GM08714 (cell line): ENCODE results near the gene ANO7.

Experiments
- H3K4me3 ChIP-seq: fragments of 200-500 bp; sonication (Bioruptor generic); 2 replicates; pipeline ENCODE4 v1.5.1; 2014; ENCODE audit warnings: mild to moderate bottlenecking, low read length, inconsistent platforms
- ZNF274 ChIP-seq: IDR thresholded peaks from 2 replicates; pipeline ENCODE4 v1.6.1; 2012; ENCODE audit warnings: mild to moderate bottlenecking, low read depth, low read length

Gene ANO7

DNA sequence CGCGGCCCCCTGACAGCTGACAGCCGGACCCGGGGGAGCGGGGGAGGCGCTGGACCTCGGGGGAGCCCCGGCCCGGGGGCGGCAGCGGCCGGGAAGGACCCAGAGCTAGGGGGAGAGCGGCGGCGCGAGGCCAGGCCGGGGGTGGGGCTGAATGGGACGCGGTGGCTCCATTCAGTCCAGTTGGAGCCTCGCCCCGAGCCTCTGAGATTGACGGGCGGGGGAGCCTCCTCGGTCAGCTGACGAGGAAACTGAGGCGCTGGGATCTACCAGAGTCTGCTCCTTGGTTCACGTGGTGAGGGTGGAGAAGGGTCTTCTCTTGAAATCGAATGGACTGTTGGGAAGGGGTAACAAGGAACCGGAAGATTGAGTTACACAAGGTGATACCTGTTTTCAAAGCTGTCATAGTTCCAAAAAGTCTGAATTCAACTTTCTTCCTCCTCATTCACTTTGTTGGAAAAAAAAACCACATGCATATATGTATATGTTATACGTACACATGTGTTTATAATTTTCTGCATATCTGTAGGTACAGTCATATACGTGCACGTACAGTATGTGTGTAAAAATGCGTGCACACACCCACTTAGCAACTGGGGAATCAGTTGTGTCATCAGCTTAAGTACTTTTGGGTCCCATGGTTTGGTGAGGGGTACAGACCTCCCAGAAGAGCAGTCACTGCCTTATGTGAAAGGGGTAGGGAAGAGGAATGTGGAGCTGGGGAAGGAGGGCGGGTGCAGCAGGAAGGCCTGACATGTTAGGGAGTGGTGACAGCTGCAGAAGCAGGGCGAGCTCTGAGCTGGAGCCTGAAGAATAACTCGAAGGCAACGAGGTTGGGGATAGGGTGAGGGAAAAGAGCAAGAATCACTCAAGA lies 37.6 kb upstream of the ANO7 start:
- no peak for TF ChIP-seq ZNF274
- peak overlapping the region; percentile 92 for H3K4me3 ChIP-seq

DNA sequence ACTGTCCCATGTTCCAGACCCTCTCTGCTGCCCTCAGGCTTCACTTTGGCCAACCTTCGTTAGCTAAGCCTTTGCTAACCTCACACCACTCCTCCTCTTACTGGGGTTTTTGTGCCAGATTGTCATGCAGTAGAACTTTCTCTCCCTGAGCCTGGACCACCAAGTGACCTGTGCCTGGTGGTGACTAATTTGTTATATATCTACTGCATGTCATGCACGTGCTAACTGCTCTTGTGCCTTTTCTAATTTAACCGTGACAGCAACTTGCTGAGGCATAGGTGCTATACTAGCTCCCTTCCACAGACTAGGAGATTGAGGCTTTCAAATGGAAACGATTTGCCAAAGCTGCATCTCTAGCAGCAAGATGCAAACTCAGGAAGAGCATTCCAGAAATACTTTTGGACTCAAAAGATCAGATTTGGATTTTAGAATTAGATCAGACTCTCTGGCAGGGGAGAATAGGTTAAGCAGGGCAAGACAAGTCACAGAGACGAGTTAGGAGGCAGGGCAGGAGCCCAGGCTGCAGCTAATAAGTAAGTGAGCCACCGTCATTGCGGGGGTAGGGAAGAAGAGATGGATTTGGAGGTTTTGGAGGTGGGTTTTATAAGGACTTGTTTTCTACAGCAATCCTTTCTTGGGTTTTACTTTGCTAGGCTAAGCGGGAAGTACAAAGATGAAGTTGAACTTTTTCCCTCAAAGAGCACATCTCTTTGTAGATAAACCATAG lies 36.4 kb upstream of the ANO7 start:
- TF ChIP-seq ZNF274, result no peak
- no peak overlapping the region for H3K4me3 ChIP-seq

DNA sequence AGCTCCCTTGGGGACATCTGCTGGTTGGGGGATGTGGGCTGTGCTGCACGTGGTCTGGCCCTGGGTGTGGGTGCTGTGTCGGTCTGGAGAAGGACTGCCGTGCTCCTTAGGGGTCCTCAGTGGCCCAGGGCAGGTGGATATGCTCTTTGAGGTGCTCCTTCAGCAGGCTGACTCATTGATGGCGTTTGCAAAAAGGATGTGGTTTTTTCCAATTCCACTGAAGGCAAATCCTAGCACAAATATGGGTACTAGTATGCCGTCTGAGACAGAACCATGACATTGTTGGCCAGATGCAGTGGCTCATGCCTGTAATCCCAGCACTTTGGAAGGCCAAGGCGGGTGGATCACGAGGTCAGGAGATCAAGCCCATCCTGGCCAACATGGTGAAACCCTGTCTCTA lies 34.9 kb upstream of the ANO7 start:
- no peak overlapping the region for H3K4me3 ChIP-seq
- no peak for TF ChIP-seq ZNF274

DNA sequence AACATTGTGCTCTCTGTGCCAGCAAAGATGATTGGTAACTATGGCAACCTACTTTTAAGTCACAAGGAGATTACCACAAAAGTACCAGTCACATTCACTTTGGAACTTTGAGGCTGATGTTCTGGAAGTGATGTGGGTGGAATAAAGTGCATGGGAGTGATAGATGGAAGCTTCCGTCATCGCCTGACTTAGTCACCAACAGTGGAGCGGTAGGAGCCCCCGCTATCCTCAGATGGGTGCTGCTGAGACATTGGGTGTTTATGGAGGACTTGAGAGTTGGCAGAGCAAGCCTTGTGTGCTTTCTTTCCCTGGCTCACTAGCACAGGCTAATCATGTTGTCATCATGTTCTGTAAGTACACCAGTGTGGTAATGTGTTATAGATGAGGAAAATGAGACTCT lies 33.6 kb upstream of the ANO7 start:
- TF ChIP-seq ZNF274, result no peak
- no peak overlapping the region for H3K4me3 ChIP-seq

DNA sequence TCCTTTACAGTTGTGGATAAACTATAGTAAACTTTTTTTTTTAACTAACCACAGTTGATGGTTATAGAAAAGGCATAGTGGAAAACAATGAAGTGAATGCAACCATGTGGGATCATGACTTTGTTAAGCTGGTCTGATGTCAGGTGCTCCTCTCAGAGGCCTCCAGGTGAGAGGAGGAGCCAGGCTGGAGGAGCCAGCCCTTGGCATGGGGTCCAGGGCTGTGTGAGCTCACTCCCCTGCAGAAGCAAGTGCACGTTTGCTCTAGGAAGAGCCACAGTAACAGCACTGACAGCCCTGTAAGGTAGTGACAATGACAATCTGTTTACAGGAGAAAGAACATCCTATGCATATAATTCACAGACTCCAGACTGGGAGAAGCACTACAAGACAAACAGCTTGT lies 32.5 kb upstream of the ANO7 start:
- no peak for TF ChIP-seq ZNF274
- H3K4me3 ChIP-seq, result no peak overlapping the region

DNA sequence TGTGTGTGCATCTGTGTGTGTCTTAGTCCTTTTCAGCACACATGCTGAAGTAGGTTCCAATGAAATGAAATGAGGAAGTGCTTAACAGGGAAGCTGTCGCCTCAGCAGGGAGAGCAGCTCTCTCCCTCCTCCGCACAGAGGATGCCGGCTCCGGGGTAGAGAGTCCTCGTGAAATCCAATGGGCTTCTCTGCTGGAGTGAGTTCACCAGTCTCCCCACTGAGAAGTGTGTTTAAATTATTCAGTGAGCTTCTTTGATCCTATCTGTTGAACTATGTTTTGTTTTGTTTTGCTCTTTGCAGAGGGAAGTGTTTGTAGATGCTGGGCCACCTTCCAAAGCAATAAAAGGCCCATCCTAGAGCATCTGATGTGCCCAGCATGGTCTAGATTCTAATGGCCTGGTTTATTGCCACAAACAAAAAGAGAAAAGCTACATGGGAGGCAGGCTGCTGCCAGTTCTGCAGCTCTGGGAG lies 31.5 kb upstream of the ANO7 start:
- H3K4me3 ChIP-seq, result no peak overlapping the region
- TF ChIP-seq ZNF274, result no peak

DNA sequence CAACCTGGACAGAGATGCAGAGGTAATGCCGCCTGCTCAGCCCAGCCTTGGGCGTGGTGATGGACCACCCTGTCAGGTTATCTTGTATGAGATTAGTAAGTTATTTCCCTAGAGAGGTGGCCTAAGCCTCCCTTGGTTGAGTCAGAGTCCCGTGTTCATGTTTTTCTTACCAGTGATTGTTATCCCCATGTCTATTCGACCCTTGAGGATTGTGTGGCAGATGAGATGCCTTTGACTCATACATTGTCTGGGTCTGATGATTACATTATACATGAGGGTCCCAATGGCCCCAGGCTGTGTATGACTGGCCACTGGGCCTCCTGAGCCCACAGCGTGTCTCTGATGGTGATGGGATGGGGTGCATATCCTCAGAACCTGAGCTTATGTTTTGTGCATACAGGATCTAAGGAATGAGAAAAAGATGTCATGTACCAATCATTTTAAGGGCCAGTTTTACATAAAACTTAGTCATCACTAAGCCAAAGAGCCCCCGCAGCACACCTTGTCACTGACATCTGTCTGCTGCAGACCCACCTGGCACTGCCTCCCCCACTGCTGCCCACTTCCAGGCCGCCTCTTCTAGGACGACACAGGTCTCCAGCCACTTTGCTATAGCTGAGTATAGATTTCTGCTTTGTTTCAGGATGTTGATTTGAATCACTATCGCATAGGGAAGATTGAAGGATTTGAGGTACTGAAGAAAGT lies 30.5 kb upstream of the ANO7 start:
- TF ChIP-seq ZNF274, result no peak
- H3K4me3 ChIP-seq, result no peak overlapping the region

DNA sequence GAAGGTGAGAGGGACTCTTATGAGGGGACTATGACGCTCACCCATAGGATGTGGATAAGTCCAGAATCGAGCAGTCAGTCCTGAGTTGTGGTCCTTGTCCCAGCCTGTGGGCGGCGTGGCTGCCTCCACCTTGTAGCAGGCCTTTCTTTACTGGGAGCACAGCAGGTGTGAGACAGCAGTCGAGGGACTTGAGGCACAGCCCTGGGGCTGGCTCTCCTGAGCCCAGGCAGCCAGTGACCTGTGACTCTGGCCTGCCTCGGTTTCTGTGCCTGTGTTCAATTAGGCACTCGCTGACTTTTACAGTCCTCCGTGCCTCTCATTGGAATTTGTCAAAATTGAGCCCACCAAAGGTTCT lies 30.0 kb upstream of the ANO7 start:
- TF ChIP-seq ZNF274, result no peak
- no peak overlapping the region for H3K4me3 ChIP-seq

DNA sequence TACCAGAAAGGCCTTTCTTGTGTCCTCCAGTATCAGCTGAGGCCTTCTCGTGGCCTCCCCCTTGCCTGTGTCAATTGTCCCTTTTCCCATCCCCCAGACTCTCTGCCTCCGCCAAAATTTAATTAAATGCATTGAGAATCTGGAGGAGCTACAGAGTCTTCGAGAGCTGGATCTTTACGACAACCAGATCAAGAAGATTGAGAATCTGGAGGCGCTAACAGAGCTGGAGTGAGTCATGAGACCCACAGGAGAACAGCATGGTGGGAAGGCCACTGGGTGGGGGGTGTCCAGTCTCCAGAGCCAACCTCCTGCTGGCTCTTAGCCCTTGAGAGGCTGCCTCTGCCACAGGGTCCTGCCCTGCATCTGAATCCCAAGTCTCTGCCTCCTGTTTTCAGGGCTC lies 29.4 kb upstream of the ANO7 start:
- TF ChIP-seq ZNF274, result no peak
- no peak overlapping the region for H3K4me3 ChIP-seq

DNA sequence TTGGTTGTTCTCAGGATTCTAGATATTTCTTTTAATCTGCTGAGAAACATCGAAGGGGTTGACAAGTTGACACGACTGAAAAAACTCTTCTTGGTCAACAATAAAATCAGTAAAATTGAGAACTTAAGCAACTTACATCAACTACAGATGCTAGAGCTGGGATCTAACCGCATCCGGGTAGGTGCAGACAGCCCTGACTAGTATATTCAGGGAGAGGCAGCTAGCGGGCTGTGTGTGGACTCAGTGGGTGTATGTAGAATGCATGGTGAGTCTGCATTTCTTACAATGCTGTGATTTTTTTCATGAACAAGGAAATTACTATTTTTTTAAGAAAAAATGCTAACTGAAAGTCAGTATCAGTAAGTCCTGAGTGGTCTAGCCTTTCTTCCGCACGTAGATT lies 28.2 kb upstream of the ANO7 start:
- no peak overlapping the region for H3K4me3 ChIP-seq
- no peak for TF ChIP-seq ZNF274

DNA sequence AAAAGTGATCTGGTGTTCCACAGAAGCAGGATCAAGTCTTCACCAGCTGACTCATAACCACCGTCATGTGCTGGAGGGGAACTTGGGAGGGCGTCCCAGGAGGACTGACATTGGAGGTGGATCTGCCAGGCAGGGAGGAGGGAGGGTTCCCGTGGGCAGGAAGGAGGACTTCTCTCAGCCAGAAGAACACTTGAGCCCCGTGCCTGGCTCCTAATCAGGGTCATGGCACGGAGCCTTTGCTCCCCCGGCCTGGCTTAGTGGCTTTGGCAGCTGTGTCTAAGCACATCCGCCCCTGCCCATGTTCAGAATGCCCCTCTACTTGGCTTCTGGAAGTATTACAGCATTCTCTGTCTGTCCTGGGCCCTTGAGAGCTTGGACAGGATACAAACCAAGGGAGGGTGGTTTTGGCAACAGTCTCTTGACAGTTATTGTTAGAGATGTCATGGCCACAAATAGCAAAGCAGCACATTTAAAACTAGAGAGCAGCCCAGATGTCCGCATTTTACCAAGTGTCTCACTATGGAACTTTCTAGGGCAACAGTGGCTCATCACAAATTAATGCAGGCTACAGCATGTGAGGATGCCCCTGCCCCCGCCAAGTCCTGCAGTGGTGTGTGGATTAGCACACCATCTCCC lies 26.7 kb upstream of the ANO7 start:
- no peak for TF ChIP-seq ZNF274

DNA sequence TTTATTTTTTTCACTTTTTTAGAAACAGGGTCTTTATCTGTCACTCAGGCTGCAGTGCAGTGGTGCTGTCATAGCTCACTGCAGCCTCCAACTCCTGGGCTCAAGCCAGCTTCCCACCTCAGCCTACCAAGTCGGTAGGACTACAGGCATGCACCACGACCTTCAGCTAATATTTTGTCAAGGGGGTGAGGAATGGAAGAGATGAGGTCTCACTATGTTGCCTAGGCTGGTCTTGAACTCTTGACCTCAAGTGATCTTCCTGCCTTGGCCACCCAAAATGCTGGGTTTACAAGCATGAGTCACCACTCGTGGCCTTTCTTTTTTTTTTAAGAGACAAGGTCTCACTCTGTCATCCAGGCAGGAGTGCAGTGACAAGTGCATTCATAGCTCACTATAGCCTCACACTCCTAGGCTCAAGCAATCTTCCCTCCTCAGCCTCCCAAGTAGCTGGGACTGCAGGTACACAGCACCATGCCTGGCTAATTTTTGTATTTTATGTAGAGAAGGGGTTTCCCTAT lies 24.8 kb upstream of the ANO7 start:
- no peak for TF ChIP-seq ZNF274
- no peak overlapping the region for H3K4me3 ChIP-seq

More for the DNA sequence above, 26.7 kb upstream of the ANO7 start:
- H3K4me3 ChIP-seq, result no peak overlapping the region

DNA sequence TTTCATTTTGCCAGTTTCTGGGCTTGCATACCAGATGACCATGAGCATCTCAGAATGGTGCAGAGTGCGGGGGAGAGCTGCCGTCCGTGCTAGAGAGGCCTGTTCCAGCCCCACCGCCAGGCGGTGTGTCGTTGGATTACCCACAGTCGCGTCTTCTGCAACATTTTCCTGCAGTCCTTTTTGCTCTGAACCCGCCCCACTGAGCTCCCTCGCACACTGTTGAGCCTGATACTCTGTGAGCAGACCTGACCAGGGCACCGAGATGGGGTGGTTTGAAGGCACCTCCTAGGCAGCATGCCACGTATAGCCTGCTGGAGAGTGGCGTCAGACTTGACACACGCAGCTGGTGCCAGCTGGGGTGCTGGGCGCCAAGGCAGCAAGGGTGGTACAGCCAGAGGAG lies 20.1 kb upstream of the ANO7 start:
- no peak for TF ChIP-seq ZNF274
- no peak overlapping the region for H3K4me3 ChIP-seq

DNA sequence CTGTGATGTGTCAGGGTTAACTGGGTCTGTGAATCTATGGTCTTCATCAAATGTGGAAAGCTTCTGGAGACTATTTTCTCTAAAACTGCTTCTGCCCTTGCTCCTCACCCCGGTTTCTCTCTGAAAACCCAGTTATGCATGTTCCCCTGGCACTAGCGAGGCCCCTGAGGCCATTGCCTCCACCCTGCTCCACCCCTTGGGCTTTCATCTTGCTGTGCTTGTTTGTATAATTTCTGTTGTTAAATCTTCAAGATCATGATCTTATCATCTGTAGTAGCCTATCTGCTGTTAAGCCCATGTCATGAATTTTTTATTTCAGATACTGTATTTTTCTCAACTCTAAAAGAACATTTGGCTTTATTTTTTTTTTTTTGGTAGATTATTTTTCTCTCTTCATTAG lies 14.9 kb upstream of the ANO7 start:
- no peak overlapping the region for H3K4me3 ChIP-seq
- no peak for TF ChIP-seq ZNF274
